ENCODE results near the gene BICRA. TPM values are rescaled to one million over a fixed set of nuclear protein-coding genes. Genes with fewer than 3 reads are reported as not detected.
"Not testable (repeated sequence)": the region's sequence is repeated elsewhere in the genome, so short reads cannot be mapped to it uniquely, and the experiment has no call there.

The BICRA gene
- total RNA-seq, 1 experiment from 2014 or later: 0.34 TPM

DNA sequence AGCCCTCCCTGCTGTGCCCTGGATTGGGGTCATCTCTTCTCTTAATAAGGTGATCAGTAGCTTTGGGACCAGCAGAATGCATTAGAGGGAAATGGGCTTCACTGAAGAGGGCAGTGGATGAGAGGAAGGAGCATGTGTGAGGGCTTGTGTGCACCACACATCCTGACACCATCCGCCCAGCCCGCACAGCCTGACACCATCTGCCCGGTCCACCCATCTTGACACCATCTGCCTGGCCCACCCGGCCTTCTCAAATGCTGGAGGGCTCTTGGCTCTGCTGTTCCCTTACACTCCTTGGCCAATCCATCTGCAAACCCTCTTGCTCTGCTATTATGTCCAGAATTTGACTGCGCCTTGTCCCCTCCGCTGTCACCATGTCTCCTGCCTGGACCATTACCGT is 41.8 kb downstream of the BICRA start:
- in situ Hi-C loops (cut with HindIII; ENCODE audit: low pct_unique_long_range_greater_than_20kb, low sequenced_read_pairs): no loop called here
- DNase-seq (ENCODE audit: low read depth): no peak

- in situ Hi-C loops (cut with HindIII; ENCODE audit: low pct_unique_long_range_greater_than_20kb, low sequenced_read_pairs): no loop called here
- no peak for DNase-seq (ENCODE audit: low read depth)
Observed at GRCh38 chr19:47651132-47651531, 42.2 kb downstream of the BICRA start.

GRCh38 chr19:47651691-47652090 is 42.8 kb downstream of the BICRA start:
- in situ Hi-C loops (cut with HindIII; ENCODE audit: low pct_unique_long_range_greater_than_20kb, low sequenced_read_pairs): no loop called here
- no peak for DNase-seq (ENCODE audit: low read depth)

- in situ Hi-C loops (cut with HindIII; ENCODE audit: low pct_unique_long_range_greater_than_20kb, low sequenced_read_pairs): no loop called here
- no peak for DNase-seq (ENCODE audit: low read depth)
Observed at GRCh38 chr19:47652285-47652684, 43.4 kb downstream of the BICRA start.

GRCh38 chr19:47653856-47654255 is 44.9 kb downstream of the BICRA start:
- in situ Hi-C loops (cut with HindIII; ENCODE audit: low pct_unique_long_range_greater_than_20kb, low sequenced_read_pairs): no loop called here
- no peak for DNase-seq (ENCODE audit: low read depth)

GRCh38 chr19:47657719-47658118 is 48.8 kb downstream of the BICRA start:
- in situ Hi-C loops (cut with HindIII; ENCODE audit: low pct_unique_long_range_greater_than_20kb, low sequenced_read_pairs): no loop called here
- no peak for DNase-seq (ENCODE audit: low read depth)

GRCh38 chr19:47658431-47659348 is 49.8 kb downstream of the BICRA start:
- in situ Hi-C loops (cut with HindIII; ENCODE audit: low pct_unique_long_range_greater_than_20kb, low sequenced_read_pairs): no loop called here
- DNase-seq (ENCODE audit: low read depth): no peak

- no peak for DNase-seq (ENCODE audit: low read depth)
Observed at GRCh38 chr19:47660435-47660832, 51.5 kb downstream of the BICRA start.

DNA sequence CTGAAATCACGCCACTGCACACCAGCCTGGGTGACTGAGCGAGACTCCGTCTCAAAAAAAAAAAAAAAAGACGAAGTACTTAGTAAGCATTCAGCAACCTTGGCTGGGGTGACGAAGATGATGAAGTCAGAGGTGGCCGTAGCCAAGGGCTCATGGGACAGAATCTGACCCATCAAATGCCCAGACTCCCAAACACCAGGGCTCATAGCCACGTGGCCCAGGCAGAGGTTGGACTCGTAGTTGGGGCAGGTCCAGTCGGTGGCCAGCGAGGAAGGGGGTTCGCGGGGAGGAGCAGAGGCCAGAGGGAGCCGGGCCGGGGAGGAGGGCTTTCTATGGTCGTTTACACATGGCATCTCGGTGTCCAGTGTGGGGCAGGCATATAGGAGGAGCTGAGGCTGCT is 52.2 kb downstream of the BICRA start:
- in situ Hi-C loops (cut with HindIII; ENCODE audit: low pct_unique_long_range_greater_than_20kb, low sequenced_read_pairs): no loop called here
- DNase-seq (ENCODE audit: low read depth): no peak

More at GRCh38 chr19:47660435-47660832, 51.5 kb downstream of the BICRA start:
- in situ Hi-C loops (cut with HindIII; ENCODE audit: low pct_unique_long_range_greater_than_20kb, low sequenced_read_pairs): no loop called here

DNA sequence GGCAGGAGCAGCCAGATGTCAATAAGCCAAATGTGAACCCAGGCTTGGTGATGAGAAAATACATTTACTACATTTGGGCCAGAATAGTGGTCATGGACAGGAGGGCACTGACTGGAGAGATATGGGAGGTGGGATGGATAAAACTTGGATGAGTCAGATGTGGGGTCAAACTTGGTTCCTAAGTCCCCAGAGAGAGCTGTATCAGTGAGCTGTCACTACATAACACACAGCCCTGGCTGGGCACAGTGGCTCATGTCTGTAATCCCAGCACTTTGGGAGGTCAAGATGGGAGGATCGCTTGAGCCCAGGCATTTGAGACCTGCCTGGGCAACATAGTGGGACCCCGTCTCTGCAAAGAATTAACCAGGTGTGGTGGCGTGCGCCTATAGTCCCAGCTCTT is 52.7 kb downstream of the BICRA start:
- in situ Hi-C loops (cut with HindIII; ENCODE audit: low pct_unique_long_range_greater_than_20kb, low sequenced_read_pairs): no loop called here
- DNase-seq (ENCODE audit: low read depth): no peak

DNA sequence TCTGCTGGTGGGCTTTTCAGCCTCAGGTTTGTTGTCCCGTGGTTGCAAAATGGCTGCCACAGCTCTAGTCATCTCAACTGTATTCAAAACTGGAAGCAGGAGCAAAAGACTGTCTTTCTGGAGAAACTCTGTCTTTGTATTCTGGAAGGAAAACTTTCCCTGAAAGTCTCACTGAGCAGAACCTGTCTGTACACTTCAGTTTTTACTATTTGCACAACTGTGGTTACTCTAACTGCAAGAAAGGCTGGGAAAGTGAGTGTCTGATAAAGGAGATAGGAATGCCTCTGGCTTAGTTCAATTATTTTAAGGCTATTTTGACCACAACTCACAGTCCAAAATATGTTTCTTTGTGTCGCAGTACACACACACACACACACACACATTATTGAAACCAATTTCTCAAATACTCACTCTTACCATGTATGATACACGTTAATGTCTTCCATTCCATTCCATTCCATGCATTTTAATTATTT is 54.5 kb downstream of the BICRA start:
- in situ Hi-C loops (cut with HindIII; ENCODE audit: low pct_unique_long_range_greater_than_20kb, low sequenced_read_pairs): no loop called here
- DNase-seq (ENCODE audit: low read depth): no peak

DNA sequence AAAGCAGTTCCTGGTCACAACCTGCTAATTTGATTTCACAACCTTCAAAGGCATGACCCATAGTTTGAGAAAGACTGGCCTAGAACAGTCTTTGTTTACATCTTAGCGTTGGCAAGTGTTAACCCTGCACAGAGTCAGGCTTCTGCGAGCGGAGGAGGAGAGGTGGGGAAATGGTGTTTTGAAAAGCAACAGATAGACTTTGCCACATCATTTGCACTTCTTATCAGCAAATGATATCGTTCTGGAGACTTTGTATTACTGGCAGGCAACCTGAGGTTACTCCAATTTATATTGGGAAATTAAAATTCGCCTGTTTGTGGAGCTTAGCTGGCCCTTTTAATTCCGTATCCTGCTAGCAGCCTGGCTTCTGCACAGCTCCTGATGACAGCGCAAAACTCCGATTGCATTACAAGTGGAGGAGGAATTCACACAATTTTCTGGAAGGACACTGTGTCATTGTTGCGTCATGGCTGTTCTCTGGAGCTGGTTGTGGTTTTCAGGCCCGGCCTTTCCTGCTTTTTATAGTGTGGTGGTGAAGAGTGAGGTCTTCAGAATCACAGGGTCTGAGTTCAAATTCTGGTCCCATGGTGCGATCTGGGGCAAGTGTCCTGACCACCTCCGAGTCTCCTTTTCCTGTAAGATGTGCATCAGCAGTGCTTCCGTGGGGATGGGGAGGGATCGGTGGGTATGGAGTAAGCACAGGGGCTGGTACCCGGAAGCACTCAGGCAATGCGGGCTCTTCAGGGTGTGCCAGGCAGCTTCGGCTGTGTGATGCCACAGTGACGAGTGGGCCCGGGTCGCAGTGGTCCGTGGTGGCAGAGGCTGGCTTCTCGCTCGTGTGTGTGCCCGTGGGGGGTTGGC is 55.2 kb downstream of the BICRA start:
- DNase-seq (ENCODE audit: low read depth): no peak
- in situ Hi-C loops (cut with HindIII; ENCODE audit: low pct_unique_long_range_greater_than_20kb, low sequenced_read_pairs): no loop called here

GRCh38 chr19:47668556-47668955 is 59.6 kb downstream of the BICRA start:
- in situ Hi-C loops (cut with HindIII; ENCODE audit: low pct_unique_long_range_greater_than_20kb, low sequenced_read_pairs); DNase-seq (ENCODE audit: low read depth): not testable (repeated sequence)

DNA sequence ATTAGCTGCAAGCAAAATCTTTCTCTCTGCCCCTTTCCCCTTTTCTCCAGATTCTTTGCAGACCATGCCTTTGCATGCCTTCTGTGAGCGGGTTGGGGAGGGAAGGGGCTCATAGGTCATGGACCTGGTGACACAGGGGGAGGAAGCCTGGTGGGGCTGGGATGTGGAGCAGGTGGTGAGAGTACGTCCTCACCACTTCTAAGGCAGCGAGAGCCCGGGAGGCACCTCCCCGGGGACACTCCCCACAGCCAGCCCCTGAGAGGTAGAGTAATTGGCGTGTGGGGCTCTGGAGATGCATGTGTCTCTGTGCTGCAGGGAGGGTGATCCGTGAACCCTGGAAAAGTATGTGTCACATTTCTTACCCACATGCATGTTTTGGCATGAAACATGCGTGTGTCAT is 61.8 kb downstream of the BICRA start:
- DNase-seq (ENCODE audit: low read depth): no peak
- in situ Hi-C loops (cut with HindIII; ENCODE audit: low pct_unique_long_range_greater_than_20kb, low sequenced_read_pairs): no loop called here

GRCh38 chr19:47671499-47671898 is 62.6 kb downstream of the BICRA start:
- DNase-seq (ENCODE audit: low read depth): no peak
- in situ Hi-C loops (cut with HindIII; ENCODE audit: low pct_unique_long_range_greater_than_20kb, low sequenced_read_pairs): no loop called here

- in situ Hi-C loops (cut with HindIII; ENCODE audit: low pct_unique_long_range_greater_than_20kb, low sequenced_read_pairs): no loop called here
- no peak for DNase-seq (ENCODE audit: low read depth)
Observed at GRCh38 chr19:47673426-47673825, 64.5 kb downstream of the BICRA start.

GRCh38 chr19:47674548-47674947 is 65.6 kb downstream of the BICRA start:
- in situ Hi-C loops (cut with HindIII; ENCODE audit: low pct_unique_long_range_greater_than_20kb, low sequenced_read_pairs): no loop called here
- DNase-seq (ENCODE audit: low read depth): no peak

DNA sequence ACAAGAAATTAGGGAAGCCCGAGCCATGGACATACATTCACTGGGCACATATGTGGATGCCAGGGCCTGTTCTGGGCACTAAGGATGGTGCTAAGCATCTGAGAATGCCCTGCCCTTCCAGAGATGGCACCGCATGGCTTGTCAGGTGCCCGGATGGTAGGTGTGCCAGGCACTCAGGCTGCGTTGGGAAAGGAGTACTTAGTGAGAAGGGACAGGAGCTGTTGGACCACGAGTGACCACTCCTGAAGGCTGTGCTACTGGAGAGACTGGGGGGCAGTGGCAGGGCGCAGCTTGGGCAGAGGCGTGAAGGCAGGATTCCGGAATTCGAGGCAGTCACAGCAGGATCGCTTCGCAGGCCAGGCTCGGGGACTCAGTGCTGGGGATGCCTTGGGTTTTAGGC is 66.3 kb downstream of the BICRA start:
- no peak for DNase-seq (ENCODE audit: low read depth)
- in situ Hi-C loops (cut with HindIII; ENCODE audit: low pct_unique_long_range_greater_than_20kb, low sequenced_read_pairs): no loop called here

- in situ Hi-C loops (cut with HindIII; ENCODE audit: low pct_unique_long_range_greater_than_20kb, low sequenced_read_pairs): no loop called here
- DNase-seq (ENCODE audit: low read depth): no peak
Observed at GRCh38 chr19:47675859-47676258, 66.9 kb downstream of the BICRA start.

Measured in Caki2 (cell line).